SK-N-SH treated with all-trans-retinoic acid at 6 μM for 48 hours (cell line): Measurements from ENCODE around the gene FAM3B.

Source experiments
- ATAC-seq: fragments of 200-7000 bp; cut with Tn5 transposase; 3 replicates; pipeline ENCODE4 v1.9.1; 2020; ENCODE audit warnings: mild to moderate bottlenecking, moderate library complexity
- ARNTL ChIP-seq: fragments of 450-650 bp; formaldehyde crosslinking; IDR thresholded peaks from 2 replicates; pipeline ENCODE4 v1.5.0; 2020; ENCODE audit warnings: low read depth, mild to moderate bottlenecking, moderate library complexity, borderline replicate concordance
- BACH2 ChIP-seq: fragments of 250-450 bp; sonication (Bioruptor Pico); IDR thresholded peaks from 2 replicates; pipeline ENCODE4 v1.9.0; 2021; ENCODE audit warnings: mild to moderate bottlenecking, borderline replicate concordance
- CSDC2 ChIP-seq: fragments of 250-450 bp; sonication (Bioruptor Pico); IDR thresholded peaks from 2 replicates; pipeline ENCODE4 v1.5.0; 2020; ENCODE audit warnings: mild to moderate bottlenecking, moderate library complexity
- CSRNP3 ChIP-seq: fragments of 250-450 bp; sonication (Bioruptor Pico); IDR thresholded peaks from 2 replicates; pipeline ENCODE4 v1.5.1; 2021; ENCODE audit warnings: mild to moderate bottlenecking, moderate library complexity
- ESRRG ChIP-seq: fragments of 250-450 bp; sonication (Bioruptor Pico); IDR thresholded peaks from 2 replicates; pipeline ENCODE4 v1.6.1; 2021; ENCODE audit warnings: mild to moderate bottlenecking
- GLIS3 ChIP-seq: fragments of 250-450 bp; sonication (Bioruptor Pico); IDR thresholded peaks from 2 replicates; pipeline ENCODE4 v1.5.0; 2020; ENCODE audit warnings: mild to moderate bottlenecking, moderate library complexity
- ISL1 ChIP-seq: fragments of 250-450 bp; sonication (Bioruptor Pico); IDR thresholded peaks from 2 replicates; pipeline ENCODE4 v2.1.2; 2022; ENCODE audit warnings: mild to moderate bottlenecking, moderate library complexity
- OSR1 ChIP-seq: fragments of 250-450 bp; sonication (Bioruptor Pico); IDR thresholded peaks from 2 replicates; pipeline ENCODE4 v1.8.0; 2022; ENCODE audit warnings: moderate library complexity, mild to moderate bottlenecking, inconsistent platforms
- PATZ1 ChIP-seq: fragments of 250-450 bp; sonication (Bioruptor Pico); IDR thresholded peaks from 2 replicates; pipeline ENCODE4 v1.8.0; 2020; ENCODE audit warnings: mild to moderate bottlenecking, moderate library complexity, borderline replicate concordance
- POU6F1 ChIP-seq: fragments of 250-450 bp; sonication (Bioruptor Pico); IDR thresholded peaks from 2 replicates; pipeline ENCODE4 v1.8.0; 2021; ENCODE audit warnings: low read depth, mild to moderate bottlenecking, moderate library complexity, borderline replicate concordance
- PPARA ChIP-seq: fragments of 250-450 bp; sonication (Bioruptor Pico); IDR thresholded peaks from 2 replicates; pipeline ENCODE4 v1.5.0; 2020; ENCODE audit warnings: mild to moderate bottlenecking, borderline replicate concordance
- RARB ChIP-seq: fragments of 250-450 bp; sonication (Bioruptor Pico); IDR thresholded peaks from 2 replicates; pipeline ENCODE4 v1.8.0; 2021; ENCODE audit warnings: mild to moderate bottlenecking, moderate library complexity
- SNAI2 ChIP-seq: fragments of 250-450 bp; sonication (Bioruptor Pico); IDR thresholded peaks from 2 replicates; pipeline ENCODE4 v1.5.0; 2020; ENCODE audit warnings: mild to moderate bottlenecking, moderate library complexity
- TCF4 ChIP-seq: fragments of 250-450 bp; sonication (Bioruptor Pico); IDR thresholded peaks from 2 replicates; pipeline ENCODE4 v1.8.0; 2021; ENCODE audit warnings: mild to moderate bottlenecking, moderate library complexity, borderline replicate concordance
- TOX ChIP-seq: fragments of 250-450 bp; sonication (Bioruptor Pico); IDR thresholded peaks from 2 replicates; pipeline ENCODE4 v1.8.0; 2021; ENCODE audit warnings: mild to moderate bottlenecking, moderate library complexity, borderline replicate concordance
- TSHZ2 ChIP-seq: fragments of 250-450 bp; sonication (Bioruptor Pico); IDR thresholded peaks from 2 replicates; pipeline ENCODE4 v1.5.0; 2020; ENCODE audit warnings: mild to moderate bottlenecking, moderate library complexity
- ZC3H10 ChIP-seq: fragments of 250-450 bp; sonication (Bioruptor Pico); IDR thresholded peaks from 2 replicates; pipeline ENCODE4 v1.5.1; 2021; ENCODE audit warnings: mild to moderate bottlenecking, moderate library complexity
- ZFP3 ChIP-seq: fragments of 250-450 bp; sonication (Bioruptor Pico); IDR thresholded peaks from 2 replicates; pipeline ENCODE4 v1.5.0; 2020; ENCODE audit warnings: mild to moderate bottlenecking, moderate library complexity
- ZFP30 ChIP-seq: fragments of 450-650 bp; formaldehyde crosslinking; IDR thresholded peaks from 2 replicates; pipeline ENCODE4 v1.5.0; 2022; ENCODE audit warnings: mild to moderate bottlenecking, moderate library complexity
- ZNF565 ChIP-seq: fragments of 450-650 bp; formaldehyde crosslinking; conservative IDR thresholded peaks from 2 replicates; pipeline ENCODE4 v1.5.0; 2020; ENCODE audit warnings: low read depth, mild to moderate bottlenecking, moderate library complexity
- ZNF70 ChIP-seq: fragments of 450-650 bp; formaldehyde crosslinking; IDR thresholded peaks from 2 replicates; pipeline ENCODE4 v1.5.0; 2020; ENCODE audit warnings: mild to moderate bottlenecking, moderate library complexity
- ZNF8 ChIP-seq: fragments of 450-650 bp; formaldehyde crosslinking; IDR thresholded peaks from 2 replicates; pipeline ENCODE4 v1.5.0; 2020; ENCODE audit warnings: mild to moderate bottlenecking, moderate library complexity

The FAM3B gene

GRCh38 chr21:41317063-41317392 lies 427 bp downstream of the FAM3B start:
- no peak for ATAC-seq
- TF ChIP-seq RARB (CRISPR knock-in tag) (no peak), ZC3H10 (CRISPR knock-in tag) (no peak), ZFP30 (CRISPR knock-in tag) (no peak), BACH2 (no peak), ZFP3 (no peak), PATZ1 (CRISPR knock-in tag) (no peak), POU6F1 (CRISPR knock-in tag) (no peak), ZNF565 (CRISPR knock-in tag) (no peak), OSR1 (CRISPR knock-in tag) (no peak), PPARA (CRISPR knock-in tag) (no peak), TOX (CRISPR knock-in tag) (no peak)

GRCh38 chr21:41317458-41317857 lies 857 bp downstream of the FAM3B start:
- ATAC-seq: no peak
- no peak for TF ChIP-seq CSRNP3 (CRISPR knock-in tag)
- TF ChIP-seq ARNTL: no peak
- no peak for TF ChIP-seq ESRRG (CRISPR knock-in tag)
- TF ChIP-seq CSDC2 (CRISPR knock-in tag): no peak
- TF ChIP-seq SNAI2 (CRISPR knock-in tag): no peak
- TF ChIP-seq ZFP30 (CRISPR knock-in tag): no peak
- TF ChIP-seq PATZ1 (CRISPR knock-in tag): no peak
- TF ChIP-seq ZNF565 (CRISPR knock-in tag): no peak
- no peak for TF ChIP-seq POU6F1 (CRISPR knock-in tag)
- no peak for TF ChIP-seq ISL1
- TF ChIP-seq BACH2: no peak
- no peak for TF ChIP-seq GLIS3 (CRISPR knock-in tag)

- TF ChIP-seq ZNF565 (CRISPR knock-in tag) (no peak), OSR1 (CRISPR knock-in tag) (no peak), SNAI2 (CRISPR knock-in tag) (no peak), TSHZ2 (no peak), TCF4 (CRISPR knock-in tag) (no peak), ISL1 (no peak), ZNF8 (CRISPR knock-in tag) (no peak), ARNTL (no peak), ZFP3 (no peak), ZC3H10 (CRISPR knock-in tag) (no peak), RARB (CRISPR knock-in tag) (no peak), PPARA (CRISPR knock-in tag) (no peak), PATZ1 (CRISPR knock-in tag) (no peak), TOX (CRISPR knock-in tag) (no peak), CSRNP3 (CRISPR knock-in tag) (no peak), CSDC2 (CRISPR knock-in tag) (no peak), ZNF70 (CRISPR knock-in tag) (no peak)
- no peak for ATAC-seq
Observed at GRCh38 chr21:41318218-41318617, 1.6 kb downstream of the FAM3B start.
